ENCODE measurements around the gene PURA.
"Not testable (repeated sequence)": the region's sequence is repeated elsewhere in the genome, so short reads cannot be mapped to it uniquely, and the experiment has no call there.

Gene PURA

GRCh38 chr5:140141241-140141640 is 27.3 kb downstream of the PURA start:
- DNase-seq = no peak

- no peak for DNase-seq
Measured at GRCh38 chr5:140142246-140142645, 28.3 kb downstream of the PURA start.

- DNase-seq = no peak
Measured at GRCh38 chr5:140142856-140143255, 28.9 kb downstream of the PURA start.

GRCh38 chr5:140143521-140144258 is 29.8 kb downstream of the PURA start:
- DNase-seq = no peak

GRCh38 chr5:140145256-140145655 is 31.3 kb downstream of the PURA start:
- DNase-seq = no peak

- peak; percentile 70 for DNase-seq
Measured at GRCh38 chr5:140145818-140146522, 32.1 kb downstream of the PURA start.

GRCh38 chr5:140146523-140146842 is 32.6 kb downstream of the PURA start:
- DNase-seq = no peak

- no peak for DNase-seq
Measured at GRCh38 chr5:140147460-140147859, 33.6 kb downstream of the PURA start.

GRCh38 chr5:140148508-140148907 is 34.6 kb downstream of the PURA start:
- DNase-seq = no peak

- DNase-seq = peak; percentile 10
Measured at GRCh38 chr5:140150201-140150600, 36.3 kb downstream of the PURA start.

- DNase-seq = no peak
Measured at GRCh38 chr5:140151144-140152021, 37.5 kb downstream of the PURA start.

- no peak for DNase-seq
Measured at GRCh38 chr5:140152022-140152999, 38.4 kb downstream of the PURA start.

- DNase-seq = no peak
Measured at GRCh38 chr5:140153255-140153654, 39.3 kb downstream of the PURA start.

GRCh38 chr5:140153905-140154304 is 40.0 kb downstream of the PURA start:
- no peak for DNase-seq

- DNase-seq = not testable (repeated sequence)
Measured at GRCh38 chr5:140154710-140155381, 40.9 kb downstream of the PURA start.

GRCh38 chr5:140157032-140157781 is 43.3 kb downstream of the PURA start:
- DNase-seq = peak; percentile 92

GRCh38 chr5:140159014-140159927 is 45.4 kb downstream of the PURA start:
- no peak for DNase-seq

- DNase-seq = no peak
Measured at GRCh38 chr5:140162275-140162674, 48.4 kb downstream of the PURA start.

- DNase-seq = no peak
Measured at GRCh38 chr5:140162781-140163180, 48.9 kb downstream of the PURA start.

All from femur (tissue), 1 donor.